ENCODE measurements around the gene ATF7. TPM values are rescaled to one million over a fixed set of nuclear protein-coding genes. Genes with fewer than 3 reads are reported as not detected.
A peak's percentile ranks its signal among the peaks of the same experiment; 100 is the strongest.

The ATF7 gene
- total and polyA plus RNA-seq, 2 of the 13 experiments (the other 11 are each of a cell fraction or from before 2014, with no cell fraction given), result 9.6 to 16.2 TPM

DNA sequence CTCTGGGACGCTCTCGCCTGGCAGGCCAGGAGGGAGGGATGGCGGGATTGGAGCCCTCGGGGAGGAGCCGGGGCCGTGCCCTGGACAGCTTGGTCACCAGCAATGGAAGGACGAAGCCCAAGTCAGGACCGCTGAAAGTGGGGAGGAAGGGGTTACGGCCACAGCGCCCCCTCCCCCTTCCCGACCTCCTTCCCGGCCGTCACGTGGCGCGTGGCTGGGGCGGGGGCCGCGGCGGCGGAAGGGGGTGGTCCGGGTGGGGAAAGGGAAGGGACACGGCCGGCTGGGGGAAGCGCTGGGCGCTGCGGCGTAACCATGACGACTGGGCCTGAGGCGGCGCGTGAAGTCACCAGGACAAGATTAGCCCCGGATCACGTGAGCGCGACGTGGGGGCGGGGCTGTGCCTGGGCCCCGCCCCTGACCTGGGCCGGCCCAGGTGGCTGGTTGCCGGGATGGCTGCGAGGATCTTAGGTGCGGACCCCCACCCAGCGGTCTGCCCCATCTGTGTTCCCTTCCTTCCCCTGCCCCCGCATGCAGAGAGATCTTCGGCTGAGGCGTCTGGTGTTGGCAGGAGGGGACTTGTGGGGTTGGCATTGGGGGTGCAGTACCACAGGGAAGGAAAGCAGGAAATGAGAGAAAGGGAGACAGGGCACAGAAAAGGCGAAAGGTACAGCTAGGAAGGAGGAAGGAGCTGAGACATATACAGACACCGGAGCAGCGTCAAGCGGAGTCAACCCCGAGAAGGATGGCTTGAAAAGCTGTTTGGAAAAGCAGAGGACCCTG lies 133.2 kb downstream of the ATF7 start (continued):
- TF ChIP-seq MAFF (IDR thresholded peaks at IDR 0.05; ENCODE audit: low read depth, low read length) (no peak), RFX5 (IDR thresholded peaks at IDR 0.05; ENCODE audit: low read depth, low read length) (0 out of 2 replicates have a peak, but pooled peaks have one; percentile 17), ZNF33B (CRISPR knock-in tag; IDR thresholded peaks at IDR 0.05) (no peak), ZNF101 (CRISPR knock-in tag; IDR thresholded peaks at IDR 0.05; ENCODE audit: borderline replicate concordance, low read depth) (no peak), ZNF124 (CRISPR knock-in tag; IDR thresholded peaks at IDR 0.05) (no peak), ARNT2 (CRISPR knock-in tag; IDR thresholded peaks at IDR 0.05; ENCODE audit: low read depth) (0 out of 2 replicates have a peak, but pooled peaks have one; percentile 10), ZMAT3 (CRISPR knock-in tag; conservative IDR thresholded peaks at IDR 0.05) (0 out of 2 replicates have a peak, but pooled peaks have one; percentile 15), ZC3H13 (CRISPR knock-in tag; IDR thresholded peaks at IDR 0.05) (no peak), SPEN (CRISPR knock-in tag; IDR thresholded peaks at IDR 0.05; ENCODE audit: low read depth) (0 out of 2 replicates have a peak, but pooled peaks have one; percentile 47), MAZ (IDR thresholded peaks at IDR 0.05; ENCODE audit: borderline replicate concordance, low read depth, low read length) (no peak), MAZ (CRISPR knock-in tag; IDR thresholded peaks at IDR 0.05; ENCODE audit: low read depth) (no peak; the same call in 1 of the 2 replicates), U2AF2 (IDR thresholded peaks at IDR 0.05; ENCODE audit: low read depth, low read length) (no peak), ZNF317 (CRISPR knock-in tag; IDR thresholded peaks at IDR 0.05) (0 out of 2 replicates have a peak, but pooled peaks have one; percentile 53), ZNF510 (CRISPR knock-in tag; IDR thresholded peaks at IDR 0.05; ENCODE audit: low read depth) (no peak), ARID2 (CRISPR knock-in tag; IDR thresholded peaks at IDR 0.05; ENCODE audit: borderline replicate concordance) (0 out of 2 replicates have a peak, but pooled peaks have one; percentile 18), AGO2 (optimal IDR thresholded peaks at IDR 0.05; ENCODE audit: low read depth, low read length) (no peak), EP300 (IDR thresholded peaks at IDR 0.05; ENCODE audit: low read depth in 2 of 2, low read length in 2 of 2) (peak in 1 of 2 experiments; percentile 5; a peak in 1 of 4 replicates), EP300 (CRISPR knock-in tag; IDR thresholded peaks at IDR 0.05; ENCODE audit: borderline replicate concordance) (no peak), SRSF4 (IDR thresholded peaks at IDR 0.05; ENCODE audit: low read depth, low read length, poor library complexity, severe bottlenecking) (no peak), ZNF780A (CRISPR knock-in tag; IDR thresholded peaks at IDR 0.05) (peak; percentile 29; the same call in 1 of the 2 replicates), FOXO1 (CRISPR knock-in tag; IDR thresholded peaks at IDR 0.05) (no peak)
- TF ChIP-seq, protein P1, sequence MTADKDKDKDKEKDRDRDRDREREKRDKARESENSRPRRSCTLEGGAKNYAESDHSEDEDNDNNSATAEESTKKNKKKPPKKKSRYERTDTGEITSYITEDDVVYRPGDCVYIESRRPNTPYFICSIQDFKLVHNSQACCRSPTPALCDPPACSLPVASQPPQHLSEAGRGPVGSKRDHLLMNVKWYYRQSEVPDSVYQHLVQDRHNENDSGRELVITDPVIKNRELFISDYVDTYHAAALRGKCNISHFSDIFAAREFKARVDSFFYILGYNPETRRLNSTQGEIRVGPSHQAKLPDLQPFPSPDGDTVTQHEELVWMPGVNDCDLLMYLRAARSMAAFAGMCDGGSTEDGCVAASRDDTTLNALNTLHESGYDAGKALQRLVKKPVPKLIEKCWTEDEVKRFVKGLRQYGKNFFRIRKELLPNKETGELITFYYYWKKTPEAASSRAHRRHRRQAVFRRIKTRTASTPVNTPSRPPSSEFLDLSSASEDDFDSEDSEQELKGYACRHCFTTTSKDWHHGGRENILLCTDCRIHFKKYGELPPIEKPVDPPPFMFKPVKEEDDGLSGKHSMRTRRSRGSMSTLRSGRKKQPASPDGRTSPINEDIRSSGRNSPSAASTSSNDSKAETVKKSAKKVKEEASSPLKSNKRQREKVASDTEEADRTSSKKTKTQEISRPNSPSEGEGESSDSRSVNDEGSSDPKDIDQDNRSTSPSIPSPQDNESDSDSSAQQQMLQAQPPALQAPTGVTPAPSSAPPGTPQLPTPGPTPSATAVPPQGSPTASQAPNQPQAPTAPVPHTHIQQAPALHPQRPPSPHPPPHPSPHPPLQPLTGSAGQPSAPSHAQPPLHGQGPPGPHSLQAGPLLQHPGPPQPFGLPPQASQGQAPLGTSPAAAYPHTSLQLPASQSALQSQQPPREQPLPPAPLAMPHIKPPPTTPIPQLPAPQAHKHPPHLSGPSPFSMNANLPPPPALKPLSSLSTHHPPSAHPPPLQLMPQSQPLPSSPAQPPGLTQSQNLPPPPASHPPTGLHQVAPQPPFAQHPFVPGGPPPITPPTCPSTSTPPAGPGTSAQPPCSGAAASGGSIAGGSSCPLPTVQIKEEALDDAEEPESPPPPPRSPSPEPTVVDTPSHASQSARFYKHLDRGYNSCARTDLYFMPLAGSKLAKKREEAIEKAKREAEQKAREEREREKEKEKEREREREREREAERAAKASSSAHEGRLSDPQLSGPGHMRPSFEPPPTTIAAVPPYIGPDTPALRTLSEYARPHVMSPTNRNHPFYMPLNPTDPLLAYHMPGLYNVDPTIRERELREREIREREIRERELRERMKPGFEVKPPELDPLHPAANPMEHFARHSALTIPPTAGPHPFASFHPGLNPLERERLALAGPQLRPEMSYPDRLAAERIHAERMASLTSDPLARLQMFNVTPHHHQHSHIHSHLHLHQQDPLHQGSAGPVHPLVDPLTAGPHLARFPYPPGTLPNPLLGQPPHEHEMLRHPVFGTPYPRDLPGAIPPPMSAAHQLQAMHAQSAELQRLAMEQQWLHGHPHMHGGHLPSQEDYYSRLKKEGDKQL (CRISPR knock-in tag; IDR thresholded peaks at IDR 0.05; ENCODE audit: low read depth), result no peak
- TF ChIP-seq, protein P2, sequence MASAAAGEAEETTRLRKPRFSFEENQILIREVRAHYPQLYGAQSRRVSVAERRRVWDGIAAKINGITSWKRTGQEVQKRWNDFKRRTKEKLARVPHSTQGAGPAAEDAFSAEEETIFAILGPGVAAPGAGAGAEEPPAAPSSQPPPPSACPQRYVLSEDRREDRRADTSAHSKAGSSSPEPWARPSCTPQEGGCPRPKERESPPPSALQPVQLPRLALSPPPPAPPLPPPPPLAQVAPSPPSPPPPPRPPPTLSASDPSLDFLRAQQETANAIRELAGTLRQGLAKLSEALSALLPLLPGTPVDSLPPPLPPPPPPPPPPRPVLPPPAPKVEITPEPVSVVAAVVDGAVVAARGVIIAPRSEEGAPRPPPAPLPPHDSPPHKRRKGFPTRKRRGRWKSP (CRISPR knock-in tag; IDR thresholded peaks at IDR 0.05), result 0 out of 2 replicates have a peak, but pooled peaks have one; percentile 25

Measured in HepG2 (cell line).